ENCODE data around the gene TDRD3.

Gene TDRD3

GRCh38 chr13:60511637-60512036 lies 114.6 kb downstream of the TDRD3 start:
- H3K4me1 ChIP-seq (ENCODE audit: control insufficient read depth, insufficient read depth, low read length): peaks cover 8% of the 10 kb centered on the region
- peak overlapping the region; percentile 80 for H3K27ac ChIP-seq (ENCODE audit: low read depth, low read length)
- no peak overlapping the region for H3K4me3 ChIP-seq (ENCODE audit: low read depth, low read length)
- H3K9ac ChIP-seq (ENCODE audit: low read depth, low read length): no peak overlapping the region
- peaks cover 14% of the 10 kb centered on the region for H3K9me3 ChIP-seq (ENCODE audit: control insufficient read depth, insufficient read depth, low read length)
- 0 out of 2 replicates have a peak, but pooled peaks cover 6% of the 10 kb centered on the region for H3K36me3 ChIP-seq (ENCODE audit: control insufficient read depth, insufficient read depth, low read length)
- no peaks in the 10 kb centered on the region for H3K27me3 ChIP-seq (ENCODE audit: control insufficient read depth, insufficient read depth, low read length)

- Histone ChIP-seq H3K36me3 (ENCODE audit: control insufficient read depth, insufficient read depth, low read length) (0 out of 2 replicates have a peak, but pooled peaks cover 6% of the 10 kb centered on the region), H3K4me3 (ENCODE audit: low read depth, low read length) (no peak overlapping the region), H3K27me3 (ENCODE audit: control insufficient read depth, insufficient read depth, low read length) (no peaks in the 10 kb centered on the region), H3K9ac (ENCODE audit: low read depth, low read length) (no peak overlapping the region), H3K27ac (ENCODE audit: low read depth, low read length) (no peak overlapping the region), H3K4me1 (ENCODE audit: control insufficient read depth, insufficient read depth, low read length) (peaks cover 8% of the 10 kb centered on the region), H3K9me3 (ENCODE audit: control insufficient read depth, insufficient read depth, low read length) (peaks cover 14% of the 10 kb centered on the region)
Measured at GRCh38 chr13:60514891-60515290, 117.9 kb downstream of the TDRD3 start.

- no peak overlapping the region for H3K9ac ChIP-seq (ENCODE audit: low read depth, low read length)
- H3K27me3 ChIP-seq (ENCODE audit: control insufficient read depth, insufficient read depth, low read length): no peaks in the 10 kb centered on the region
- H3K4me3 ChIP-seq (ENCODE audit: low read depth, low read length): no peak overlapping the region
- H3K27ac ChIP-seq (ENCODE audit: low read depth, low read length): no peak overlapping the region
- peaks cover 15% of the 10 kb centered on the region; the same call in 1 of the 2 replicates for H3K4me1 ChIP-seq (ENCODE audit: control insufficient read depth, insufficient read depth, low read length)
- H3K9me3 ChIP-seq (ENCODE audit: control insufficient read depth, insufficient read depth, low read length): no peaks in the 10 kb centered on the region; the same call in 1 of the 2 replicates
- H3K36me3 ChIP-seq (ENCODE audit: control insufficient read depth, insufficient read depth, low read length): no peaks in the 10 kb centered on the region
Measured at GRCh38 chr13:60519496-60519895, 122.5 kb downstream of the TDRD3 start.

GRCh38 chr13:60520902-60521569 lies 124.0 kb downstream of the TDRD3 start:
- Histone ChIP-seq H3K27ac (ENCODE audit: low read depth, low read length) (no peak overlapping the region), H3K4me3 (ENCODE audit: low read depth, low read length) (no peak overlapping the region), H3K9ac (ENCODE audit: low read depth, low read length) (no peak overlapping the region), H3K36me3 (ENCODE audit: control insufficient read depth, insufficient read depth, low read length) (no peaks in the 10 kb centered on the region), H3K4me1 (ENCODE audit: control insufficient read depth, insufficient read depth, low read length) (peaks cover 12% of the 10 kb centered on the region; the same call in 1 of the 2 replicates), H3K9me3 (ENCODE audit: control insufficient read depth, insufficient read depth, low read length) (no peaks in the 10 kb centered on the region), H3K27me3 (ENCODE audit: control insufficient read depth, insufficient read depth, low read length) (no peaks in the 10 kb centered on the region)

- Histone ChIP-seq H3K9me3 (ENCODE audit: control insufficient read depth, insufficient read depth, low read length) (no peaks in the 10 kb centered on the region), H3K4me3 (ENCODE audit: low read depth, low read length) (no peak overlapping the region), H3K36me3 (ENCODE audit: control insufficient read depth, insufficient read depth, low read length) (0 out of 2 replicates have a peak, but pooled peaks cover 6% of the 10 kb centered on the region), H3K27ac (ENCODE audit: low read depth, low read length) (no peak overlapping the region), H3K4me1 (ENCODE audit: control insufficient read depth, insufficient read depth, low read length) (no peaks in the 10 kb centered on the region), H3K27me3 (ENCODE audit: control insufficient read depth, insufficient read depth, low read length) (no peaks in the 10 kb centered on the region), H3K9ac (ENCODE audit: low read depth, low read length) (no peak overlapping the region)
Measured at GRCh38 chr13:60538566-60538965, 141.5 kb downstream of the TDRD3 start.

GRCh38 chr13:60540276-60540675 lies 143.3 kb downstream of the TDRD3 start:
- Histone ChIP-seq H3K9ac (ENCODE audit: low read depth, low read length) (no peak overlapping the region), H3K9me3 (ENCODE audit: control insufficient read depth, insufficient read depth, low read length) (no peaks in the 10 kb centered on the region), H3K27ac (ENCODE audit: low read depth, low read length) (no peak overlapping the region), H3K4me1 (ENCODE audit: control insufficient read depth, insufficient read depth, low read length) (no peaks in the 10 kb centered on the region), H3K4me3 (ENCODE audit: low read depth, low read length) (no peak overlapping the region), H3K27me3 (ENCODE audit: control insufficient read depth, insufficient read depth, low read length) (no peaks in the 10 kb centered on the region), H3K36me3 (ENCODE audit: control insufficient read depth, insufficient read depth, low read length) (0 out of 2 replicates have a peak, but pooled peaks cover 2% of the 10 kb centered on the region)

- Histone ChIP-seq H3K4me1 (ENCODE audit: control insufficient read depth, insufficient read depth, low read length) (peaks cover 13% of the 10 kb centered on the region), H3K27me3 (ENCODE audit: control insufficient read depth, insufficient read depth, low read length) (no peaks in the 10 kb centered on the region), H3K4me3 (ENCODE audit: low read depth, low read length) (no peak overlapping the region), H3K9me3 (ENCODE audit: control insufficient read depth, insufficient read depth, low read length) (no peaks in the 10 kb centered on the region), H3K9ac (ENCODE audit: low read depth, low read length) (no peak overlapping the region), H3K36me3 (ENCODE audit: control insufficient read depth, insufficient read depth, low read length) (no peaks in the 10 kb centered on the region), H3K27ac (ENCODE audit: low read depth, low read length) (no peak overlapping the region)
Measured at GRCh38 chr13:60562096-60562780, 165.2 kb downstream of the TDRD3 start.

- H3K4me3 ChIP-seq (ENCODE audit: low read depth, low read length): no peak overlapping the region
- H3K27ac ChIP-seq (ENCODE audit: low read depth, low read length): peak overlapping the region; percentile 95
- no peaks in the 10 kb centered on the region for H3K9me3 ChIP-seq (ENCODE audit: control insufficient read depth, insufficient read depth, low read length)
- no peaks in the 10 kb centered on the region for H3K27me3 ChIP-seq (ENCODE audit: control insufficient read depth, insufficient read depth, low read length)
- no peak overlapping the region for H3K9ac ChIP-seq (ENCODE audit: low read depth, low read length)
- H3K4me1 ChIP-seq (ENCODE audit: control insufficient read depth, insufficient read depth, low read length): peaks cover 41% of the 10 kb centered on the region
- H3K36me3 ChIP-seq (ENCODE audit: control insufficient read depth, insufficient read depth, low read length): no peaks in the 10 kb centered on the region
Measured at GRCh38 chr13:60571571-60571970, 174.6 kb downstream of the TDRD3 start.

GRCh38 chr13:60572003-60572798 lies 175.2 kb downstream of the TDRD3 start:
- Histone ChIP-seq H3K4me3 (ENCODE audit: low read depth, low read length) (no peak overlapping the region; the same call in 1 of the 2 replicates), H3K9me3 (ENCODE audit: control insufficient read depth, insufficient read depth, low read length) (no peaks in the 10 kb centered on the region), H3K9ac (ENCODE audit: low read depth, low read length) (peak overlapping the region; percentile 51; the same call in 1 of the 2 replicates), H3K27ac (ENCODE audit: low read depth, low read length) (peak overlapping the region; percentile 95), H3K36me3 (ENCODE audit: control insufficient read depth, insufficient read depth, low read length) (no peaks in the 10 kb centered on the region), H3K4me1 (ENCODE audit: control insufficient read depth, insufficient read depth, low read length) (peaks cover 34% of the 10 kb centered on the region), H3K27me3 (ENCODE audit: control insufficient read depth, insufficient read depth, low read length) (no peaks in the 10 kb centered on the region)

- H3K4me3 ChIP-seq (ENCODE audit: low read depth, low read length): no peak overlapping the region; the same call in 1 of the 2 replicates
- H3K27me3 ChIP-seq (ENCODE audit: control insufficient read depth, insufficient read depth, low read length): no peaks in the 10 kb centered on the region
- peak overlapping the region; percentile 51; the same call in 1 of the 2 replicates for H3K9ac ChIP-seq (ENCODE audit: low read depth, low read length)
- H3K36me3 ChIP-seq (ENCODE audit: control insufficient read depth, insufficient read depth, low read length): no peaks in the 10 kb centered on the region
- H3K27ac ChIP-seq (ENCODE audit: low read depth, low read length): peak overlapping the region; percentile 95
- no peaks in the 10 kb centered on the region for H3K9me3 ChIP-seq (ENCODE audit: control insufficient read depth, insufficient read depth, low read length)
- H3K4me1 ChIP-seq (ENCODE audit: control insufficient read depth, insufficient read depth, low read length): peaks cover 34% of the 10 kb centered on the region
Measured at GRCh38 chr13:60572855-60573254, 175.8 kb downstream of the TDRD3 start.
